ENCODE data around the gene PRICKLE4. TPM values are rescaled to one million over a fixed set of nuclear protein-coding genes. Genes with fewer than 3 reads are reported as not detected.

The PRICKLE4 gene
- total and polyA plus RNA-seq, 2 of the 13 experiments (the other 11 are each of a cell fraction or from before 2014, with no cell fraction given), result 0.92 to 1.2 TPM

GRCh38 chr6:41733707-41734665 lies 46.6 kb upstream of the PRICKLE4 start (continued):
- TF ChIP-seq, protein P1, sequence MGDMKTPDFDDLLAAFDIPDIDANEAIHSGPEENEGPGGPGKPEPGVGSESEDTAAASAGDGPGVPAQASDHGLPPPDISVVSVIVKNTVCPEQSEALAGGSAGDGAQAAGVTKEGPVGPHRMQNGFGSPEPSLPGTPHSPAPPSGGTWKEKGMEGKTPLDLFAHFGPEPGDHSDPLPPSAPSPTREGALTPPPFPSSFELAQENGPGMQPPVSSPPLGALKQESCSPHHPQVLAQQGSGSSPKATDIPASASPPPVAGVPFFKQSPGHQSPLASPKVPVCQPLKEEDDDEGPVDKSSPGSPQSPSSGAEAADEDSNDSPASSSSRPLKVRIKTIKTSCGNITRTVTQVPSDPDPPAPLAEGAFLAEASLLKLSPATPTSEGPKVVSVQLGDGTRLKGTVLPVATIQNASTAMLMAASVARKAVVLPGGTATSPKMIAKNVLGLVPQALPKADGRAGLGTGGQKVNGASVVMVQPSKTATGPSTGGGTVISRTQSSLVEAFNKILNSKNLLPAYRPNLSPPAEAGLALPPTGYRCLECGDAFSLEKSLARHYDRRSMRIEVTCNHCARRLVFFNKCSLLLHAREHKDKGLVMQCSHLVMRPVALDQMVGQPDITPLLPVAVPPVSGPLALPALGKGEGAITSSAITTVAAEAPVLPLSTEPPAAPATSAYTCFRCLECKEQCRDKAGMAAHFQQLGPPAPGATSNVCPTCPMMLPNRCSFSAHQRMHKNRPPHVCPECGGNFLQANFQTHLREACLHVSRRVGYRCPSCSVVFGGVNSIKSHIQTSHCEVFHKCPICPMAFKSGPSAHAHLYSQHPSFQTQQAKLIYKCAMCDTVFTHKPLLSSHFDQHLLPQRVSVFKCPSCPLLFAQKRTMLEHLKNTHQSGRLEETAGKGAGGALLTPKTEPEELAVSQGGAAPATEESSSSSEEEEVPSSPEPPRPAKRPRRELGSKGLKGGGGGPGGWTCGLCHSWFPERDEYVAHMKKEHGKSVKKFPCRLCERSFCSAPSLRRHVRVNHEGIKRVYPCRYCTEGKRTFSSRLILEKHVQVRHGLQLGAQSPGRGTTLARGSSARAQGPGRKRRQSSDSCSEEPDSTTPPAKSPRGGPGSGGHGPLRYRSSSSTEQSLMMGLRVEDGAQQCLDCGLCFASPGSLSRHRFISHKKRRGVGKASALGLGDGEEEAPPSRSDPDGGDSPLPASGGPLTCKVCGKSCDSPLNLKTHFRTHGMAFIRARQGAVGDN (CRISPR knock-in tag; IDR thresholded peaks at IDR 0.05), result peak; percentile 79
- TF ChIP-seq KDM5A (IDR thresholded peaks at IDR 0.05; ENCODE audit: borderline replicate concordance, low read length) (no peak; the same call in 1 of the 2 replicates), ZNF18 (CRISPR knock-in tag; IDR thresholded peaks at IDR 0.05; ENCODE audit: insufficient replicate concordance) (no peak), ZNF589 (CRISPR knock-in tag; conservative IDR thresholded peaks at IDR 0.05) (no peak), RFX3 (CRISPR knock-in tag; IDR thresholded peaks at IDR 0.05) (no peak), ZBTB20 (CRISPR knock-in tag; IDR thresholded peaks at IDR 0.05; ENCODE audit: borderline replicate concordance, low read depth) (no peak), ZNF414 (CRISPR knock-in tag; IDR thresholded peaks at IDR 0.05) (no peak), PAXIP1 (CRISPR knock-in tag; conservative IDR thresholded peaks at IDR 0.05) (0 out of 2 replicates have a peak, but pooled peaks have one; percentile 26), SALL2 (CRISPR knock-in tag; IDR thresholded peaks at IDR 0.05) (no peak; the same call in 1 of the 2 replicates), HCFC1 (IDR thresholded peaks at IDR 0.05; ENCODE audit: low read depth, low read length) (no peak), MTA3 (CRISPR knock-in tag; IDR thresholded peaks at IDR 0.05) (no peak), FOXA3 (CRISPR knock-in tag; IDR thresholded peaks at IDR 0.05) (no peak), KAT7 (CRISPR knock-in tag; IDR thresholded peaks at IDR 0.05; ENCODE audit: borderline replicate concordance) (no peak), CBFB (CRISPR knock-in tag; IDR thresholded peaks at IDR 0.05) (0 out of 2 replicates have a peak, but pooled peaks have one; percentile 12), ZNF788 (CRISPR knock-in tag; IDR thresholded peaks at IDR 0.05; ENCODE audit: borderline replicate concordance) (peak; percentile 54; the same call in 1 of the 2 replicates), ZNF44 (CRISPR knock-in tag; IDR thresholded peaks at IDR 0.05) (no peak; the same call in 1 of the 2 replicates), STAG1 (CRISPR knock-in tag; IDR thresholded peaks at IDR 0.05) (0 out of 2 replicates have a peak, but pooled peaks have one; percentile 3), ZEB1 (IDR thresholded peaks at IDR 0.05; ENCODE audit: insufficient replicate concordance, low read depth) (peak; percentile 58)

Measured in HepG2 (cell line).